HepG2 (cell line): Measurements from ENCODE around the gene CHMP1A.
"Not testable (repeated sequence)": the region's sequence is repeated elsewhere in the genome, so short reads cannot be mapped to it uniquely, and the experiment has no call there.

ENCODE experiments used
- REST ChIP-seq, 2 experiments: IDR thresholded peaks; 2 replicates each; pipeline ENCODE4 v1.6.1; 2011 to 2012; ENCODE audit warnings: low read length in 2 of 2, borderline replicate concordance in 1 of 2, low read depth in 1 of 2, mild to moderate bottlenecking in 1 of 2, moderate library complexity in 1 of 2
- ZNF224 ChIP-seq: sonication (generic); formaldehyde crosslinking; IDR thresholded peaks from 2 replicates; pipeline ENCODE4 v1.5.0; 2020; ENCODE audit warnings: mild to moderate bottlenecking, missing genetic modification reagents

GRCh38 chr16:89689621-89690020 lies 32.1 kb upstream of the CHMP1A start:
- TF ChIP-seq REST (IDR thresholded peaks at IDR 0.05; ENCODE audit: borderline replicate concordance in 1 of 2, low read depth in 1 of 2, low read length in 2 of 2); ZNF224 (CRISPR knock-in tag): not testable (repeated sequence)
